NCI-H69 (cell line): ENCODE measurements around the gene GRIA4.

Experiments
- DNase-seq: peaks from one replicate; lab custom pipeline; 2025; lab: John Stamatoyannopoulos, UW

Gene GRIA4

DNA sequence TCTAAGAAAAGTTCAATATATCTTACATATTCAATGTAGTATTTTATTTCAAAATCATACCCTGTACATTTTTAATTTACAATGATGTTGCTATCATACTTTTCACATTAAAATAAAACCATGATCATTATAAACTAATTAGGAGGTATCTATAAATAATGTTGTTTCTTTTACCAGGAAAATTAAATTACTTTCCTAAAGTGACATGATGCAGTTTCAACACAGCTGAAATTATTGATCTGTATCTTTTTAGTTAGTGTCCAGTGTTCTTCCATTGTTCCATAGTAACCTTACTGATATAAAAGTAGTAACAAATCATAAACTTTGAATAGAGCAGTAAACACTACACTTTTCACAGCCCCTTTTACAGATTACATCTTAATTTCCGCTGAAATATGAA lies 29.7 kb downstream of the GRIA4 start:
- DNase-seq = no peak

GRCh38 chr11:105641433-105641832 lies 31.6 kb downstream of the GRIA4 start:
- DNase-seq = no peak

GRCh38 chr11:105642870-105643269 lies 33.0 kb downstream of the GRIA4 start:
- no peak for DNase-seq

DNA sequence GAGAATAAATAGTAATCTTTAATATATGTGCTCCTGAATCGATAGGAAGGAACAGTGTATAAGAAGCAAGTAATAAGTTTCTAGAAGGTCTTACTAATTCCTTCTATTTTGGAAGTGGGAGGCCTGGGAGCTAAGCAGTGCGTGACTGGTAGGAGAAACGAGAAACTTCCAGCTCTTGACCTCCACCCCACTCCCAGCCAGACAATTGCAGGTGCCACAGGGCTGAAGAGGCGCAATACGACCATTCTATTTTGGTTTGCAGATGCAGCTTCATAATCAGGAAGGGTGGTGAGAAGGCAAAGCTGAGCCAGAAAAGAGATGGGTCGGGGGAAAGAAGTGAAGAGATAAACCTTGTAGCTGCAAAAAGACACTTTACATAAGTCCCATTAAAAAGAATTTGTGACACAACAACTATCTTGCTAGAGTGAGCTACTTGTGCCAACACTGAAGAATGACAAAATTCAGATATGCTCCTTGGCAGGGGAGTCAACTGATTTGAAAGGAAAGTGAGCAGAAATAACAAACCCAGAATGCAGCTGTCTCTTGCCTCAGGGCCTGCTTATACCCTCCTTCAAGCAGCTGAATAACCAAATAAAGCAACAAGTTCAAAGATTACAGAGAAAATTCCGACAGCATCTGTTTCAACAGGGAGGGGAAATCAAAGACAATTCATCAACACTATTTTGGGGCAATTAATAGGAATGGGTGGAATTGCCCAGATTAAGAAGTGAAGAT lies 35.1 kb downstream of the GRIA4 start:
- DNase-seq = peak; percentile 6

- no peak for DNase-seq
Measured at GRCh38 chr11:105647780-105648179, 37.9 kb downstream of the GRIA4 start.

- no peak for DNase-seq
Measured at GRCh38 chr11:105648762-105649161, 38.9 kb downstream of the GRIA4 start.

DNA sequence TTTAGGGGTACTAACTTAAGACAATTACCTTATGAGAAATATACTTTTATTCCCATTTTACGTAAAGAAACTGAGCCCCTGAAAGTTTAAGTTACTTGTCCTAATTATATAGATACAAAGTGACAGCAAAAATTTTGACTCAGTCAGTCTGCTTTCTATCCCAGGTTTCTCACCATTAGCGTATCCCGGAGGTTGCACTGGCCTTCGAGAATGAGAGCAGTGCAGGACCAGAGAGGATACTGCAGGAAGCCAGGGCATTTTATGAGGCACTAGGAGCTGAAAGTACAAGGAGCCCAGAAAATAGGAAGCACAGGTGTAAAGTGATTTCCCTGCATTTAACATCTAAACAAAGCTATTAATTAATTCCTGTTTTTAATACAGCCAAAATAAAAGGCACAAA lies 55.4 kb downstream of the GRIA4 start:
- no peak for DNase-seq

- no peak for DNase-seq
Measured at GRCh38 chr11:105667441-105667840, 57.6 kb downstream of the GRIA4 start.

DNA sequence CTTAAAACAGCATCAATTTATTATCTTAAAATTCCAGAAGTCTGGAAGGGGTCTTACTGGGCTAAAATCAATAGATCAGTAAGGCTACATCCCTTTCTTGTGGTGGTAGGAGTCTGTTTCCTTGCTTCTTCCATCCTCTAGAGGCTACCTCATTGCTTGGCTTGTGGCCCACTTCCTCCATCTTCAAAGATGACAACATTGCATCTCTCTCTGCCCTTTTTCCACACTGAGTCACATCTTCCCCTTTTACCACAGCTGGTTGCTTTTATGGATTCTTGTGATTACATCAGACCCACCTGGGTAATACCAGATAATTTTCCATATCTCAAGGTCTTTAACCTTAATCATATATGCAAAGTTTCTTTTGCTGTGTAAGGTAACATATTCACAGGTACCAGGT lies 60.9 kb downstream of the GRIA4 start:
- DNase-seq = peak; percentile 54

- no peak for DNase-seq
Measured at GRCh38 chr11:105673089-105673488, 63.2 kb downstream of the GRIA4 start.

DNA sequence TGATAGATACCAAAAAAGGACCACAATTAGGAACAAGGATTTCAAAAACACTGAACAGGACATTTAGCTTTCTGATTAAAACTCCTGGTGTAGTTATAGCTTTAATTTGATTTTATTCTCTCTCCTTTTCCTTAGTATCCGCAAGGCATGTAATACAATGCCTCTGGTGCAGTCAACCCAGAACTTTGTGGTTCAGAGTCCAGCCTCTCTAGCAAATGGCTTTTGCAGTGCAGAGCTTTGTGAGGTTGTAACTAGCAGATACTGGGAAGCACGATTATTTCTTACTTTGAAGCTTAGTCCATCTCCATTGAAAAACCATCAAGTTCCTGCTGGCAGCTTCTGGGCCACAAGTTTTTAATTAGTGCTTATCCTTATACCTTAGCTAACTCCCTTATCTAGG lies 79.8 kb downstream of the GRIA4 start:
- no peak for DNase-seq

GRCh38 chr11:105690467-105690866 lies 80.6 kb downstream of the GRIA4 start:
- DNase-seq = no peak

DNA sequence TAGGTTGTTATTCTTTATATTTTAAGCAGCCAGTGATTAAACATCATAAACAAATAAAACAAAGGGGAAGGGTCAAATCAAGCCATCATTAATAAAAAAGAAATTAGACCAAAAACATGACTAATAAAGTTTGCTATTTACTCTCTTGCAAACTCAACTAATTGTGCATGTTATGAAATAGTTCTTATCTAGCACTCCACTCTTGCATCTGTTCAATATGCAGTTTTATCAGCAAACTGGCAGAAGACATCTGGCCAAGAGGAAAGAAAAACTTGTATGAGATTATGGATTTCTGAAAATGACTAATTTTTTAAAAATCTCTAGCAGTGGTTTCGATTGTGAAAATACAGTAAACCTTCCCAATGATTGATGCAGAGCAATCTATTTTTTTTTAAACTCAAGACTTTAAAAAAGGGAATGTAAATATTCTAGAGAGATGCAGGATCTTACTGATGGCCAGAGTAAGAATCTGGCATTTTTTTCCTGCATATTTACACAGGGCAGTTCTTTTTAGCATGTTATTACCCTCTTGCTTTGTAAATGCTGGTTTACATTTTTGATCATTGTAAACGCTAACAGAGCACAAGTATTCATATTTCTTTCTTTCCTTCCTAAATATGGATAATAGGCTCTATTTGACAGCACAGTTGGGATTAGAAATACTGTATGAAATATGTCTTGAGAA lies 83.3 kb downstream of the GRIA4 start:
- no peak for DNase-seq

DNA sequence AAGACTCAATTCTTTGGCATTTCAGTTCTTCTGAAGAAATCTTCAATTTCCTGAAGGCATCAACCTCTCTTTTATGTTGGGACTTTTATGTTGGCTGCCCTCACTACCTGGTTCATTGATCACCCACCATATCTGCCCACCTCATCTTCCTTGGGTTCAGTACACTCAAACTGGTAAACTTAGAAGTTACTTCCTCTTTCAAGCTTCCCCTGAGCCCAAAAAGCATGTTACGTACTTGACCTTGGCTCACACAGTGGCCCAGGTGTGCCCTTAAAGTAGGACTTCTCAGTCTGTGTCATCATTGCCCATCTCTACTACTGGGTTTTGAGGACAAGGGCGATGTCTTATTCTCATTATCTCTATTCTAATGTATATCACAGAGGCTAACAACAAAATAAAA lies 86.1 kb downstream of the GRIA4 start:
- DNase-seq = no peak

GRCh38 chr11:105697291-105697690 lies 87.4 kb downstream of the GRIA4 start:
- DNase-seq = peak; percentile 13

DNA sequence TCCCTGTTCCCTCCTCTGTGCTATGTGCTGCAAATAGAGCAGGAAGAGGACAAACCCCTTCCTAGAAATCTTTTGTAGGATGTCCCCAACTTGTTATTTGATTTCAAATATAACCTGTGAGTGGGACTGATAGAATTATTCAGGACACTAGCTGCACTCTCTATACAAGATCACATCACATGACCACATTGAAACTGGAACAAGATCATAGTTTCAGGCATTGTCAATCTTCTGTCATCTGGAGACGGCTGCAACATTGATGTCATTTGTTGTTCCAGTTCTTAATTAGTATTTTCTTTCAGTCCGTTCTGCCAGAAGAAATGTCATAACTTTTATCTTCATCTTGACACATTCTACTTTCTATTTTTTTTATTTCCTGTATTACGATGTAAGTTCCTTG lies 89.3 kb downstream of the GRIA4 start:
- no peak for DNase-seq

- peak; percentile 68 for DNase-seq
Measured at GRCh38 chr11:105700271-105700670, 90.4 kb downstream of the GRIA4 start.

- DNase-seq = peak; percentile 16
Measured at GRCh38 chr11:105701098-105701497, 91.2 kb downstream of the GRIA4 start.

DNA sequence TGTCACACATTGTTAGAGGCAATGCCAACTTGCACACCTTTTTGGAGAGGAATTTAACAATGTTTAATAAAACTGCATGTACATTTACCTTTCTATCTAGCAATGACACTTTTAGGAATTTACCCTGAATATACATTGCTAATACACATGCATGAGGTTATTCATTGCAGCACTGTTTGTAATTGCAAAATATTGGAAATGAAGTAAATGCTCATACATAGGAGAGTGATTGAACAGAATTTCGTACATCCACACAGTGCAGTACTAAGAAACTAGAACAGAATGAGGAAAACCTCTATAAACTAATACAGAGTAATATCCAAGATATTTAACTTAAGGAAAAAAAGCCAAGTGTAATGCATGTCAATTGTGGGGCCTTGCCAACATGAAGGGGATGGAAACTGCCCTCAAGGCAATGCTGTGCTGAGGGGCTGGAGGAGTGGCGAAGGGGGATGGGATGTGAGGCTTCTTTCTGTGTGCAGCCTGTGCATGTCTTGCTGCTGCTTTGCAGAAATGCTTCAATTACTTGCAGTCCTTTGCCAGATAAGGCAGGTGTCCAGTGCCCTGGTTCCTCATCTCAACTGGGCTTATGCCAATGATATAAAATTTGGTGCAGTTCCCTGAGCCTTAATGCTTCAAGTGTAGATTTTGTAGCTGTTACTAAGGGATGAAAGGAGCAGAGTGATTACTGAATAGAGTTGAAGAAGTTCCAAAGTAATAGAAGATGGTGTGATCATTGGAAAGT lies 96.1 kb downstream of the GRIA4 start:
- DNase-seq = peak; percentile 33

DNA sequence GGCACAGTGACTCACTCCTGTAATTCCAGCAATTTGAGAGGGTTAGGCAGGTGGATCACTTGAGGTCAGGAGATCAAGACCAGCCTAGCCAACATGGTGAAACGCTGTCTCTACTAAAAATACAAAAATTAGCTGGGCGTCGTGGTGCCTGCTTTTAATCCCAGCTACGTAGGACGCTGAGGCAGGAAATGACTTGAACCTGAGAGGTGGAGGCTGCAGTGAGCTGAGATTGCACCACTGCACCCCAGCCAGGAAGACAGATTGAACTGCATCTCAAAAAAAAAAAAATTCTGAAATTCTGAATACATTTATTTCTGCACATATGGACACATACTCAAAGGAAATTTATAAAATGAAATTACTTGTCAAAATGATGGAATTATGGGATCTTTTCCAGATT lies 103.2 kb downstream of the GRIA4 start:
- DNase-seq = peak; percentile 44

DNA sequence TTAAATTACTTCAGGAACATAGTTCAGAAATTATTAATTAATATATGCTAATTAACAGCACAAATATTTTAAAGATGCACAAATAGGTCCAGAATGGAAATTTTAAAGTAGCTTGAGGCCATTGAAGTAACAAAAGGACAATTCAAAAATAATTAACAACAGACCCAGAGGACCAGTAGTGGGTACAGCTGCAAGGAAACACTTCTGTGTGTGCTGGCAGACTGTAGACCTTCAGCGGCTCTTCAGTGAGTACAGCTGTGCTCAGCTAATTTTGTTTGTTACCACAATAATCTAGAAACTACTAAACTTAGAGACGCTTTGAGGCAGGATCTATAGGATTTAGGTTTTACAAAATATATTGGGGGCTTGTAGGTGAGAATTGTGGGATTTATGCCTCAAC lies 103.8 kb downstream of the GRIA4 start:
- DNase-seq = peak; percentile 10

DNA sequence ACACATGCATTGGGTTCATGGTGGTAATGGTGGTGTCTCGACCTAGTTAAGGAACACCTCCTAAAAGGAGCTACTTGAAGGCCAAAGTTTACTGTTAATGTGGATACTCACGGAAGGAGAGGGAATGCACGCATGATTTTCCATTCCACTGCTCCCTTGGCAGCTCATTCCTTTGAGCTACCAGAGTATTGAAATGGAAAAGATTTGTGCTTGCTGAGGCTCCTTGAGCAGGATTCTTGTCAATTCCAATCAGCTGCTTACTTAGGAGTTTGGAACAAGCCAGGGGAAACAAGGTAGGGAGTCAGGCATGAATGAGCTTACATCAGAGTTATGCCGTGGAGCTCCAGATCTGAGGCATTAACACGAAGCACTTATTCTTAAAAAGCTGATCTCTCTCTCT lies 108.8 kb downstream of the GRIA4 start:
- DNase-seq = peak; percentile 51
